Cortex of kidney (tissue), 1 donor: ENCODE data around the gene TMEM52.
"Not testable (repeated sequence)": the region's sequence is repeated elsewhere in the genome, so short reads cannot be mapped to it uniquely, and the experiment has no call there.

Experiments used
- DNase-seq: peaks from one replicate; lab custom pipeline; 2025; lab: John Stamatoyannopoulos, UW

TMEM52 gene

DNA sequence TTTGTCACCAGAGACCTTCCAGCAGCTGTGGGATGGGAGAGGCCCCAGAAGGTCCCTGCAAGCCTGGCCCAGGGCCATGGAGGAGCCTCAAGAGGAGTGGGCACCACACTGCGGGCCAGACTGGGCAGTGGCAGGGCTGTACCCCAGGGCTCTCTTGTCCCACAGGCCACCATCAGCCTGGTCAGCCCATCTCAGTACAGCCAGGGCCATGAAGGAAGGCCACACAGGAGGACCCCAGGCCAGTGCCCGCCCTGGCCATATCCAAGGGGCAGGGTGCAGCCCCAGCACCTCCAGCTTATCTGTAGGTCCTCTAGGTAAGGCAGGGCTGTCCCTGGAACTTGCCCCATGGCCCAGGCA lies 25.1 kb downstream of the TMEM52 start:
- DNase-seq = no peak

DNA sequence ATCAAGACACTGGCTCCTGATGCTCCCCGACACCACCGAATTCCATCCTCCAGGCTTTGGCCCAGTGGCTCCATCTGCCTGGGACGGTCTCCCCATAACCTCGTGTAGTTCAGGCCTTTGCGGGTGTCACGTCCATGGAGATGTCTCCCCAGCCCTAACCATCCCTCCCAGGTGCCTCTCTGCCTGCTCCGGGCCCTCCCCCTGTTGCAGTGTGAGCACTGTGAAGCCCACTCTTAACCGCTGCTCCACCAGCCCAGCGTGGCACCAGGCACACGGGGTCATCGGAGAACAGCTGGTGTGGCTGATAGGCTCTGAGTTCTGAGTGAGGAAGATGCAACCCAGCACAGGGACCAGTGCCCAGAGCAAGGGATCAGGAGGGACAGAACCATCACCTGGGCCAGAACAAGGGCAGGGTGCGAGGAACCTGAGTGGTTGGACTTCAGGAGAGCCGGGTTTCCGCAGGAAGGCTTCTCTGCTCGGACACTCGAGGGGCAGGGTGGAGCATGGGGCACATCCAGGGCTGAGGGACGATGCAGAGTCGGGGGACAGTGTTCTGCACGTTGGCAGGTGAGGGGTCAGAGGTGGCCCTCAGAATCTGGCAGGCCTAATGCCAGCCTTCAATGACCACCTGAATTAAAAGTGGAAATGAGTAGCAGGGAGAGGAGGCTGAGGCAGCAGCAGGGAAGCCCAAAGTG lies 25.6 kb downstream of the TMEM52 start:
- no peak for DNase-seq

DNA sequence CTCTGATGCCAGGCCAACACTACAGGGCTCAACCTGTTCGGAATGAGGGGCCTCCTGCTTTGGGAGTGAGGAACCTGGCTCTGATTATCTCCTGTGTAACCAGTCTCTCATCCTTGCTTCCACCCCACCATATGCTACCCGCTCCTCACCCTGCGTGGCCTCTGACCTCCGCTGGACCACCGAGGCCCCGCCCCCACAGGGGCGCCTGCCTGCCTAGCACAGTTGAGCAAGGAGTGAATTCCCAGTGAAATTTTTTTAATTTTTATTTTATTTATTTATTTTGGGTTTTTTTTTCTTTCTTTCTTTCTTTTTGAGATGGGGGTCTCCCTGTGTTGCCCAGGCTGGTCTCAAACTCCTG lies 26.3 kb downstream of the TMEM52 start:
- DNase-seq = no peak

DNA sequence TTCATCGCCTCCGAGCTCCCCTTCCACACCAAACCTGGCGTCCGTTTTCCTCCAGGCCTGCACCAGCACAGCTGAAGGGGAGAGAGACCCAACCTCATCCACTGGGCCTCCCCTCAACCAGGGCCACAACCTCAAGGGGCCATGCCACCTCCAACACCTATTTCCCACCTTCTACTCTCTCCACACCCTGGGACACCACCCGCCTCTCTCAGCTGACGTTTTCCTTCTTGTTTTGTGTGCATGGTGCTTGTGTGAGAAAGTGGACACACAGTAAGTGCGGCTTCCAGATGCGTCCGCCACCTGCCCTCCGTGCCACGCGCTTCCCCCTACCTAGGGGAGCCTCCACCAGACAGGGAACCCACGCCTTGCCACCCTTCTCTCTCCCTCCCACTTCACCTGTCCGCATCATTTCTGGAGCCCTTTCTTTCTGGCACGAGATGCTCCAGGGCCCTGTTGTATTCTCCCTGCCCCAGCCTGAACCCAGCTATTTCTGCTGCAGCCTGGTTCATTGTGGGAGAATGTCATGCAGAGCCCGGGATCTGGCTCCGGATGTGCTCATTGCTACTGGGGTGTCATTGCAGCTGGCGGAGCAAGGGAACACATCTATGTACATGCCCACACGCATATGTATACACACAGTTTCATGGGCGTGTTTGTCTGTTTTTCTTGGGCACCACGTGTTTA lies 26.9 kb downstream of the TMEM52 start:
- DNase-seq = no peak

GRCh38 chr1:1891349-1892078 lies 27.6 kb downstream of the TMEM52 start:
- no peak for DNase-seq

DNA sequence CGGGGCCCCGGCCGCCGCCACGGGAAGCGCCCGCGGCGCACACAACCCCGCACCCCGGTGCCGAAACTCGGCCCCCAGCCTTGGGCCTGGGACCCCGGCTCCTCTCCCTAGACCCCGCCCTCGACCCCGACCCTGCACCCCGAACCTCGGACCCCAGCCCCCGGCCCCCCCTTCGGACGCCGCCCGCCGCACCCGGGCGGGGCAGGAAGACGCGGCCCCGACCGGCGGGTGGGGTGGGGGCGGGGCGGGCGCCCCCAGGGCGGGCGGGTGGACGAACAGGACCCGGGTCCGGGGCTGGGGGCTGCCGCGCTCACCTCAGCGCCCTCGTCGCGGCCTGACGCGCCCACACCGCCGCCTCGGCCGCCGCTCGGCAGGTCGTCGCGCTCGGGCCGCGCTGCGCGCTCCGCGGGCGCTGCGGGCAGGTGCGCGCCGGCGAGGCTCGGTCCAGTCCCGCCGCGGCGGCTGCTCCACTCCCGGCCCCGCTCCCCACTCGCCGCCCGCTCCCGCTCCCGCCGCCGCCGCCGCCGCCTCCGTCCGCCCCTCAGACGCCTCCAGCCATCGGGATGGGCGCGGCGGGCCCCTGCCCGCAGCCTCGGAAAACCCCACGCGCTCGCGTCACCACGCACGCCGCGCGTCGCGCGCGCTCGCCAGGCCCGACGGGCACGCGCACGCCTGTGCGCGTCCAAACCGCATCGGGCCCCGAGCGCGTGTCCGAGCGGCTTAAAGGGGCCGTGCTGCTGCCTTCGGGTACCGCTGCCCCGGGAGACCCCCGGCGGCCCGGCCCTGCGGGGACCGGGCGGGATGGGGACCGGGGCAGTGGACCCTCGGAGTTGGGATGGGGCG lies 28.4 kb downstream of the TMEM52 start, which contains the start of gene GNB1:
Gene GNB1 (minus strand): TSS at position 582 of the 843 bp plus-strand sequence. CDS start 65,634 bp downstream, outside the sequence.
- no peak for DNase-seq

DNA sequence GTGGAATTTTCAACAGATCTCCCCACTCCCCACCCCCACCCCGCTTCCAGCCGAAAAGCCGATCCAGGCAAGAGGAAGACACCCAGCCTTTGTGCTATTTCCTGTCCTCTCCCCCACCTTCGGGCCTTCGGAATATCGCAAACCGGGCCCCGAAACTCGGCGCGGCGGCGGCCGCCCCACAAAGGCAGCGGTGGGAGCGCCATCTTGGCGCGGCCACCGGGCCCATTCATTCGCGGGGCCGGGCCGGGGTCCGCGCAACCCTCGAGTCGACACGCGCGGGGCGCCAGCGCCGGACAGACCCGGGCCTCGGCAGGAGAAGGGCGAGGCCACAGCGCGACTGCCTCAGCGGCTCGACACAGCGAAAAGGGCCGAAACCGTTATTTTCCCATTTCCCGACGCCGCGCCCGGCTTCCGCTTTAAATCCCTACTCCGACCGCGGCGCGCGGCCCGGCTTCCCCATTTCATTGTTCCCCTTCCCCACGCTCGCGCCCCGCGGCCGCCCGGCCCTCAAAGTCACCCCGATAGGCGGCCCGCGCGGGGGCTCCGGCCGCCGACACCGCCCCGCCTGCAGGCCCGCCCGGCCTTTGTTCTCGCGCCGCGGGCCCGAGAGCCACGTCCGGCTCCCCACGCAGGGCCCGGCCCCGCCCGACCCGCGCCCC lies 29.1 kb downstream of the TMEM52 start:
- DNase-seq = no peak

- DNase-seq = no peak
These were observed 29.9 kb downstream of the TMEM52 start for GRCh38 chr1:1889090-1889750.

DNA sequence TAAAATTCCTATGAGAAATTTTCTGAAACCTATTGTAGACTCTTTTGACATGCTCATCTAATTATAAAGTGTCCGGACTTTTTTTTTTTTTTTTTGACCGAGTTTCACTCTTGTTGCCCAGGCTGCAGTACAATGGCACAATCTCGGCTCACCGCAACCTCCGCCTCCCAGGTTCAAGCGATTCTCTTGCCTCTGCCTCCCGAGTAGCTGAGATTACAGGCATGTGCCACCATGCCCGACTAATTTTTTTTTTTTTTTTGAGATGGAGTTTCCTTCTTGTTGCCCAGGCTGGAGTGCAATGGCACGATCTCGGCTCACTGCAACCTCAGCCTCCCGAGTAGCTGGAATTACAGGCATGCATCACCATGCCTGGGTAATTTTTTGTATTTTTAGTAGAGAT lies 35.2 kb downstream of the TMEM52 start:
- DNase-seq = not testable (repeated sequence)

DNA sequence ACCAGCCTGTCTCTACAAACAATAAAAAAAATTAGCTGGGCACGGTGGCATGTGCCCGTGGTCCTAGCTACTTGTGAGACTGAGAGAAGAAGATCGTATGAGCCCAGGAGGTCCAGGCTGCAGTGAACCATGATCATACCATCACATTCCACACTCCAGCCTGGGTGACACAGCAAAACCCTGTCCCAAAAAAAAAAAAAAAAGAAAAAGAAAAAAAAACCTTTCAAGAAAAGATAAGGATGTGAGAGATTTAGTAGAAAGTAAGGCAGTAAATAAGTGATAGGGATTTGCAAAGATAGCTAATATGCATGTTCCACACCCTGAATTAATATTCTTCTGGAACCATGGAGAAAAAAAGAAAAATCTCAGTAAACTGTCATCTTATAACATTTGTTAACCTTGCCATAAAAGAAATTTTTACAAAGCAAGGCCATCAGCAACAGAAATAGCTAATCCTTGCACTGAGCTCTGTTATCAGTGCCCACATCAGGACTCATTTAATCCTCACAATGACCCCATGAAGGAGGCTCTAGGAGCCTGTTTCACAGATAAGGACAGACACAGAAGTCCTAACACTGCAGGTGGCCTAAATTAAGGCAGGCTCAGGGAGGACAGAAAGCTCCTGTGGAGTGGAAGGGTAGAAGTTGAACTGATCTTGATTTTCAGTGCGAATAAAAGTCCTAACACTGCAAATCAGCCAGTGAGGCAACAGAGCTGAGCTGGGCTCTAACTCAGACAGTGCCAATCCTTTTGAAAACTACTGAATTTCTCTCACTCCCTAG lies 35.8 kb downstream of the TMEM52 start:
- no peak for DNase-seq

- no peak for DNase-seq
These were observed 37.4 kb downstream of the TMEM52 start for GRCh38 chr1:1881727-1882126.

DNA sequence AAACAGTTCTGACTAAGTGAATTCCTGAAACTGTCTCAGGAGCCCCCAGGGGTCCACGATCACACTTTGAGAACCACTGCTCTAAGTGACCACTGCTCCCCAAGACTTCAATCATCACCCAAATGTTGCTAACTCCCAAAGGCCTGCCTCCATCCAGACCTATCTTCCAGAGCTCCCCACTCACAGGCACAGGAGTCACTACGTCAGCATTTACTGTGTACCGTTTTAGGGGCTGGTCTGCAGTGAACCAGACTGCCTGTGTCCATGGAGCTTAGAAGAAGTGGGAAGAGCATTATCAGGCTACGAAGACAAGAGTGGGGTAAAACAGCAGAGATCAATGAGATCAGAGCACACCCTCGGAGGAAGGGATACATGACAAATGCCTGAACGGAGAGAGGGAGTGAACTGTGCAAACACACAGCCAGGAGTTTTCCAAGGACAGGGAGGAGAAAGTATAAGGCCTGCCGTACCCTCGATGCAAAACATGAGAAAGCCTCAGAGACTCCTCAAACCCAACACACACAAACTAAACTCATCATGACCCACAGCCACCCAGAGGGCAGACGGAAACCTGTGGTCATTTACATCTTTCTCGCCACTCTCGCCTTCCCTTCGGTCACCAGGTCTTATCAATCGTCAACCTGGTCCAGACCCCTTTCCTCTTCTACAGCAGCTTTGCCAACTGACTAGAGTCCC lies 38.3 kb downstream of the TMEM52 start:
- no peak for DNase-seq

DNA sequence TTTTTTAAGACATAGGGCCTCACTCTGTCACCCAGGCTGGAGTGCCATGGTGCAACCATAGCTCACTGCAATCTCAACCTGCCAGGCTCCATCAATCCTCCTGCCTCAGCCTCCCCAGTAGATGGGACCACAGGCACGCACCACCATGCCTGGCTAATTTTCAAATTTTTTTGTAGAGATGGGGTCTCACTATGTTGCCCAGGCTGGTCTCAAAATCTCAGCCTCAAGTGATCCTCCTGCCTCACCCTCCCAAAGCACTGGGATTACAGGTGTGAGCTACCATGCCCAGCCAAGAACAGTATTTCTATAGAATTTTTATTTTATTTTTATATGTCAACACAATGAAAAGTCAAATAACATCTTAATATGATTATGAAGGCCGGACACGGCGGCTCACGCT lies 39.1 kb downstream of the TMEM52 start:
- no peak for DNase-seq

GRCh38 chr1:1877865-1878436 lies 41.1 kb downstream of the TMEM52 start:
- DNase-seq = no peak

GRCh38 chr1:1876335-1876930 lies 42.6 kb downstream of the TMEM52 start:
- DNase-seq = no peak

GRCh38 chr1:1875932-1876331 lies 43.1 kb downstream of the TMEM52 start:
- DNase-seq = no peak

- DNase-seq = no peak
These were observed 44.2 kb downstream of the TMEM52 start for GRCh38 chr1:1874901-1875300.

DNA sequence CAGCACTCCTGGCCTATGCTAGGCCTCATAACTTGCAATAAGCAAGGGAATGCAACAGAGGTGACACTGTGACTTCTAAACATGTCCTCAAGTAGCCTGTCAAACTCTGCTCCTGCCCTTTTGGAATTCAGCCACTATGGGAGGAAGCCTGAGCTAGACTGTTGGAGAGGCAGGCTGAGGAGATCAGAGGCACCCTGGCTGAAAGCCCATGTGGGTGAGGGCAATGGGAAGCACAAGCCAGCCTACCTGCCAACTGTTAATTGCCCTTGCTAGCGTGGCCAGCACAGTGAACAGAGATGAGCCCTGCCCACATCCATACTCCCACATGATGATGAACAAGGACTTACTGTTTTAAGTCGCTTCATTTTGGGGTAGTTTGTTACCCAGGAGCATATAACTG lies 45.9 kb downstream of the TMEM52 start:
- DNase-seq = no peak
